HG03575 (cell line): ENCODE results near the gene HECW1.
"Not testable (repeated sequence)": the region's sequence is repeated elsewhere in the genome, so short reads cannot be mapped to it uniquely, and the experiment has no call there.

Experiments used
- ATAC-seq: cut with Tn5 transposase; IDR thresholded peaks from one replicate; pipeline ENCODE4 v1.9.1; 2021; ENCODE audit not compliant: unreplicated experiment, insufficient number of reproducible peaks, low FRiP score; ENCODE audit errors: extremely low read depth

HECW1 gene

DNA sequence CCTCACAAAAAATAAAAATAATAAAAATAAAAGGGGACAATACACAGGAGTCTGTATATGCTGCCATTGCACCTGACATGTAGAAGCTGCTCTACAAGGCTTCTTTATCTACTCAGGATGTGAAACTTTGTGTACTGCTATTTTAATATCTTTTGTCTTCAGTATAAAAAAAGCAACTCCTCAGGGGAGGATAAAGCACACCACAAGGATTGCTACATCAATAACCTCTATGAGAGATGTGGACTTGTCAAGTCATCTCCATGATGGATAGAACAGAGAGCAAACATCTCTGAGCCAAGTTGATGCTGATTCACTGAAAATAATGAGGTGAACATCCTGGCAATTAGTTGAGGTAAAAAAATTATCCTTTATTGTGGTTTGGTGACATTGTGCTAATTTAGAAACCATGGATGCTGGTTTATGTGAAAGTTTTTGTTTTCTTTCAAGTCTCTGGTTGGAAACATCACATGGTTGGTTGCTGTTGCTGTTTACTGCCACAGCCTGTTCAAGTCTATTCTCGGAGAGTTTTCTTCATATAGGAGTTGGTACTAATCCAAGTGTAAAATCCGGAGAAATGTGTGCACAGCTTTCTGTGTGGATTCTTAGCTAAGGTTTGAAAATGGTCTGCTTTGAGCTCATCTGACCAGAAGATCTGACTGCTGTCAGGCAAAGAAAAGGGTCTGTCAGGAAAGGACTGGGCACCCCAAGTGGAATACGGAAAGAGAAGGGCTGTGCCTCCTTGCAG is 1.5 kb upstream of the HECW1 start:
- ATAC-seq = no peak

GRCh38 chr7:43111630-43112458 is 603 bp upstream of the HECW1 start:
- no peak for ATAC-seq

DNA sequence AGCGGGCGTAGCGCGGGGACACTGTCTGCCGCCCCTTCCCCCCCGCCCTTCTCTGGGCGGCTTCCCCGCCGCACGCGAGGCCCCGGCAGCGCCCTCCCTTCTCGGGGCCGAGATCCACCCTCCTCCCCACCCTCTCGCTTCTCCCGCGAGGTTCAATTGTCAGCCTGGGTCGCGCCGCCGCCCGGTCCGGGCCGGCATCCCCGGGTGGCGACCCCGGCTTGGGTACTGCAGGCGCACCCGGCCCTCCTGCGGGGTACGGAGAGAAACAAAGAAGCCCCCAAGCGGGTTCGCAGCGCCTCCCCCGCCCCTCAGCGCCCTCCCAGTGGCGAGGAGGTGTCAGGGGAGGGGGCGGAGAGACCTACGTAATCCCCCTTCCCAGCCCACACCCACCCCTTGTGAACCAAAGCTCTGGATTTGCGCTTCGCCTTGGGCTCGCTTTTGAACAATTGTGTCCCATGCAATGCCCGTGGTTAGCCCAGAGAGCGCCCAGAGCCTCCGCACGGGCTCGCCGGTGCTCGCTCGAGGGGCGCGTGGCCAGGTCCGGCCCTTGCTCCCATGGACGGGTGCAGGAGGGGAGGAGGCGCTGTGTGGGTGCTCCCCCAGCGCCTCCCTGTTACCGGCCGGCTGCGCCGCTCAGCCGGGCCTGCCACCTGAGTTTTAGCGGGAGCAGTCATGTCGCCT is 634 bp downstream of the HECW1 start:
- ATAC-seq = no peak

DNA sequence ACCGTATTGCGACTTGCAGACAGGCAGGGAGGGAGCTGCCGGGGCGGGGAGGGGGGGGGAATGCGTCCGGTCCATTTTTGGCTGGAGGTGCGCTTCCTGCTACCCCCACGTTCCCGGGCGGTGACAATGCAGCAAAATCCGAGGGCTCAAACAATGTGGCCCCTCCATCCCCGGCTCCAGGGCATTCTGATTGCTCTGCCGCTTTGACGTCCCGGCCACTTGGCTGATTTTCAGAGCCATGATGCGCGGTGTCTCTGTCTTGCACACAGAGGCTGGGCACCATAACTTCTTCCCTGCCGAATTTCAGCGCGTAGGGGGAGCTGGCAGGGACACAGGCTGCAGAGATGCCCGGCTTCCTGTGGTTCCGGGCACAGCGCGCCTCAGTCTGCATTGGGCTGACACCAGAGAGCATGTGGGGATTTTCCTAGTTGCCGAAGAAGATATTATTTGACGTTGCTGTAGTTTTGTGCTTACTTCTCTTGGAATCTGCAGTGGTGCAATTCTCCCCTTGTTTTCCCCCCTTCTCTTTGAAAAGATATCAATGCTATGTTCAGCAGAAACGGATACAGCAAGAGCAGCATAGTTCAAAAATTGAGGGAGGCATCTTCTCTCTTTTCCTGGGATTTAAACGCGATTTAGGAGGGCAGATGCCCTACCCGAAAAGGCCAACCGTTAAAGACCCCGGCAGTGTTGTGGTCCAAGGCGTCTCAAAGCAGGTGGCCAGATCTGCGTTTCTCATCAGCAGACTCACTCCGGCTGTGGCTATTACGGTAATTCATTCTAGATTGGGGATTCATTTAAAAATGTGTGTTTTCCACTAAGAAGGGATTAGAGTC is 1.4 kb downstream of the HECW1 start:
- ATAC-seq = no peak

GRCh38 chr7:43114458-43114780 is 2.0 kb downstream of the HECW1 start:
- no peak for ATAC-seq

GRCh38 chr7:43116451-43116850 is 4.0 kb downstream of the HECW1 start:
- no peak for ATAC-seq

GRCh38 chr7:43117095-43117494 is 4.6 kb downstream of the HECW1 start:
- no peak for ATAC-seq

DNA sequence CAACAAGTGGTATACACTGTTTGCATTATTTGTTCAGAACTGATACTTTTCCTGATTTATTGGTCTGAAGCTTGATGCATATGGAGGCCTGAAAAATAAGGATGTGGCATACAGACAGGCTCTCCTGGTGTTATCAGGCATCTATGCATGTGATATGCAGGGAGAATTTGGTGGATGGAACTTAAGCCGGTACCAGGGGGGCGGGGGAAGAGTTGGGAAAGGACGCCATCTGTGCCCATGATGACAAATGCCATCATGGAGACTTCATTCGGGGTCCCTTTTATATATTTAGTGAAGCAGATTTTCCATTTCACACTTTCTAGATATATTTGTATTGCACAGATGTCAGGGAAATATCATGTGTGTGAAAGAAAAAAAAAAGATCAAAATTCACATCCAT is 5.4 kb downstream of the HECW1 start:
- no peak for ATAC-seq

DNA sequence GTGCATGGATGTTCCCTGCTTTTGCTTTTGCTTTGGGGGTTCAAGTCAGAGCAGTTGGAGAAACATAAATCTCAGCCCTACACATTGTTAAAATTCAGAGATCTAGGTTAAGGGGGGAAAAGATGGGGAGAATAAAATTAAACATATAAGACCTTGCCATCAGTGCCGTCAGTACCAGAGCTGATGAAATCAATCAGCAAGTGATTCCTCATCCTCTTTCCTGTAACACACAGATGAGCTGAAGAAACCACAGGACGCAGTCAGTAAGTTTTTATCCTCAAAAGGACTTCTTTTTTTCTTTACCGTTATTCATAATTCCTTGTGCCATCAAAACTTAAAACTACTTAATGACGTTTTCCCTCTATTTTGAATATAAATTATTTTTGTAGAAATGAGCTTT is 5.9 kb downstream of the HECW1 start:
- ATAC-seq = no peak

DNA sequence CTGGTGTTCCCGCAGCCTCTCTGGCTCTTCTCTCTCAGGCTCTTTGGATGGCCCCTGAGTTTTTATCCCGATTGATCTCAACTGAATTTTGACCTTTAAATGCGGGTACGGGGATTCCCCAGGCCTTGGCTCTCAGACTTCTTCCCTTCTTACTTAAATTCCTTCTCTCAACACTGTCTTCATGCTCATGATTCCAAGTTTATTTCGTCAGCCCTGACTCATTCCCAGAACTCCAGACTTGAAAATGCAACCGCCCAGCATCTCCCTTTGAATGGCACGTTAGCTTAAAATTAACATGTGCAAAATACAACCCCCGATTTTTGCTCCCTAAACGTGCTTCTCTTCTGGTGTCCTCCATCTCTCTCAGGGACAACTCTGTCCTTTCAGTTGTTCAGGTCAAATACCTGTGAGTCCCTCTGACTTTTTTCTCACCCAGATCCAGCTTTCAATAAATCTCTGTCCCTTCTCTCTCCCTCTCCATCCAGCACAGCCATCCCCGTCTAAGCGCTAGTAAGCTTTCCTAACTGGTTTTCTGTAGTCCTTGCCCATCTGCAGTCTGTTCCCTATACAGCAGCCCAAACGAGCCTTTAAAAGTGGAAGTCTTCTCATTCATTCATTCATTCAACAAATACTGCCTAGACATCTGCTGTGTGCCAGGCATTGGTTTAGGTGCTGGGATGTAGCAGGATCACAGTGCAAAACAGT is 7.1 kb downstream of the HECW1 start:
- no peak for ATAC-seq

DNA sequence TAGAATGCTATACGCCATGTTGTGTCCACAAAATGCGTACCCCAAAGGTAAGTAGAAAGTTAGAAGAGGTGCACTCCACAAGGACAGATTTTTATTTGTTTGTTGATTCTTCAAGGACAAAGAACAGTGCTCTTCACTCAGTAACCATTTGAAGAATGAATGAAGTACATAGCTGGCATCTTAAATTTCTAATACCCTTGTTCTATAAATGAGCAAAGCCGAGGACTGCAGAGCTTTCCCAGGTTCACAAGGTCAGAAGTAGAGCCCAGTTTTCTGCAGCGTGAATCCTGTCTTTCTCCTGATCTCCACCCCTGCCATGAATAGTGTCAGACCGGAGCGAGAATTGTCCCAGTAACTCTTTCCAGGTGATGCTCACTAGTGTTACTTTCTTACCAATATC is 9.5 kb downstream of the HECW1 start:
- ATAC-seq = no peak

GRCh38 chr7:43123457-43123856 is 11.0 kb downstream of the HECW1 start:
- ATAC-seq = no peak

DNA sequence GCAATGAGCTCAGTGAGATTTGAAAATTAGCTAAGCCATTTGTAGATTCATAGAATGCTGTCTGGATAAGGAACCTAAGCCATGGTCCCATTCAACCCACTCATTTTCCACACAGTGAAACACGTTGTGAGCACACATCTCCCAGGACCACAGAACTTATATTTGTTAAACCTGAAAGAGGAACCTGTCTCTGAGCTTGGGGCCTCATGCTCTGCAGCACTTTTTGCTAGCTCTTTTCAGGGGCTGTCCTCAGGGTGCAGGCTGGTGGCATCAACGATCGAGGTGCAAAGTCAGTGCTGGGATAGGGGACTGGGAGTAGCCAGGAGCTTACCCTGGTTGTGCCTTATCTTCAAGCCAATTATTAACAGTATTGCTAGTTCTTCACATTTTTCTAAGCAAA is 11.9 kb downstream of the HECW1 start:
- ATAC-seq = no peak

DNA sequence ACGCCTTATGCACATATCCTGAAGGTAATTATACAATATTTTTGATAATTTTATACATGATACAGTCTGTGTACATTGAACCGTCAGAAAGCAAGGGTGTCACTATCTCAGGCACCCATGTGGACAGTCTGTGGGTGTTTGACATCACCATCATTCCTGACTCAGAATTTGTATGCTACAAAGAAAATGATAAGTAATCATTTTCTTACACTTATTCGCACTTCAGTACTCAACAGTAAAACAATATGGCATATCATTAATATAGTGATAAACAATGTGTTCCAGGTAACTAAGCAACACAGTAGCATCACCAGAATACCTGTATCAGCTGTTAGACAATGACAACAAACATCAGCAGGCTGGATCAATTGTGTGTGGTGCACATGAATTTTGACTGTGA is 17.9 kb downstream of the HECW1 start:
- ATAC-seq = no peak

DNA sequence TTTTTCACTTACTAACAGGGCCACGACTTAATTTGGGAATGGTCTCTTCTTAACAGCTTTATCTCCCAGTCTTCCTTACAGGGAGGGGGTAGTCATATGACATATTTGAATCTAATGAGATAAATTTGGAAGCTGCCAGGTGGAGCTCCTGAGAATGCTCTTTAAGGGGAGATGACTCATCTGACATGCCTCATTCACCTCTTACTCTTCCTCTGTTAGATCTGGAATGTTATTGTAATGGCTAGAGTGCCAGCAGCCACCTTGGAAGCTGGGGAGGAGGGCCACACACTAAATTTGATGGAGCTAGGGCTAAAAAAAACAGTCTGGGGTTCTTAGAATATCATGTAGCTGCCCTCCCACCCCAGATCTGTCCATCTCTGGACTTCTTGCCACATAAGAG is 22.7 kb downstream of the HECW1 start:
- no peak for ATAC-seq

DNA sequence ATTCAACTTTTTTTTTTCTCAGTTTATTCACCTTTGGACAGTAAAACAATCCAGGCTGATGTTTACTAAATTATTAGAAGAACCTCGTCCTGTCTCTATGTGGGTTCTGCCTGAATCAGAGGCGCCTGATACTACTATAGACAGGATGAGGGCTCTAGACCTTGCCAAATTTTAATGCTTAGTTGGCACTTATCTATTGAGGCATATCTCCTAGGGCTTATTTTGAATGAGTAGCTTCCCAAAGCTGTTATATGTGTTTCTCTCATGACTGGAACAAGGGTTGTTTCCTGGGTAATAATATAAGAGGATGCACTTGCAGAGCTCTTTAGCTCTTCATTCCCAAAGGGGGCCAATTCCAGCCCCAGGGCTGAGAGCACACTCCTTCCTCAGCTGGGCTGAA is 23.6 kb downstream of the HECW1 start:
- ATAC-seq = no peak

DNA sequence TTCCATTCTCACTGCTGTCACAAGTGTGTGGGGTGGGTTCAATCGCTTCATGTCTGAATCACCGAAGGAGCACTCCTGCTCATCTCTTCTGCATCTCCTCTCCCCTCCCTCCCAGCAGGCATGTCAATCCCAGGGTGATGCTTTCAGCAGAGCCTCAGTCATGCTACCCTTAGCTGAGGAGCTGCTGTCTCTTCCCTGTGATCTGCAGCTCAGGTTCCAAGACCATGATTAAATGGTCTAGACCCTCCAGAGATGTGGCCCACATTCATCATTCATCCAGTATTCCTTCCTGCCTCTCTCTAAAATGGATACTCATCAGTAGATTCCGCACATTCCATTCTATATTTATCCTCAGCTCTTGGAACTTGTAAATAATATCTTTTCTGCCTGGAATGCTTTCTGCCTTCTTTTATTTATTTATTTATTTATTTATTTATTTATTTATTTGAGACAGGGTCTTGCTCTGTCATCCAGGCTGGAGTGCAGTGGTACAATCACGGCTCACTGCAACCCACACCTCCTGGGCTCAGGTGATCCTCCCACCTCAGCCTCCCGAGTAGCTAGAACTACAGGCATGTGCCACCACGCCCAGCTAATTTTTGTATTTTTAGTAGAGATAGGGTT is 24.8 kb downstream of the HECW1 start:
- not testable (repeated sequence) for ATAC-seq

DNA sequence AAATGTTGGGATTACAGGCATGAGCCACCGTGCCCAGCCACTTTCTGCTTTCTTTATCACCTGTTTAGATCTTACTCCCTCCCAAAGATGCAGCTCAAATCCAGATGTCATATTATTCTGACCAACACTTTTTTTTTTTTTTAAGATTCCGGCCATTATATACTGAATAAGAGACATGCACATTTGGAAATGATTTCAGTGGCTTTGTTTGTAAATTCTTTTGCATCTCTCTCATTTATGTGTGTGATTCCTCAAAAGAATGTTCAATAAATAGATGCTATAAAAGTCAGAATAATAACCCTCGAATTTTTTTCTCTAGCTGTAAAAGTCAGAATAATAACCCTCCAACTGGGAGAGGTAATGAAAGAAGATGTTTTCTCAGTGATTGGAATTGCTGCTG is 25.4 kb downstream of the HECW1 start:
- ATAC-seq = no peak
